Fibroblast of lung (primary cell): ENCODE measurements around the gene ABHD5.

Experiments
- CTCF ChIP-seq, 2 donors: IDR thresholded peaks in 1 of 2; conservative IDR thresholded peaks in 1 of 2; 1 replicate in 1 of 2; 2 replicates in 1 of 2; pipeline ENCODE4 v1.5.1; 2011 to 2012; ENCODE audit warnings: low read length in 2 of 2, control low read depth in 1 of 2, inconsistent platforms in 1 of 2, low read depth in 1 of 2, mild to moderate bottlenecking in 1 of 2
- EZH2 ChIP-seq: IDR thresholded peaks from 2 replicates; pipeline ENCODE4 v1.5.1; 2012; ENCODE audit warnings: low read length, control low read depth, mild to moderate bottlenecking; ENCODE audit errors: missing control alignments

- TF ChIP-seq CTCF (conservative IDR thresholded peaks at IDR 0.05 in 1 of 2, IDR thresholded peaks at IDR 0.05 in 1 of 2; ENCODE audit: low read depth in 1 of 2, low read length in 2 of 2) (no peak), EZH2 (no peak)
Measured at GRCh38 chr3:43728947-43729346, 38.2 kb downstream of the ABHD5 start.
